Activated gamma-delta T cell treated with anti-CD3 and anti-CD28 coated beads, Interleukin-2, amount 50 U/mL, for 16 hours (primary cell): ENCODE data around the gene SLC27A1.
"Not testable (repeated sequence)": the region's sequence is repeated elsewhere in the genome, so short reads cannot be mapped to it uniquely, and the experiment has no call there.

Source experiments
- DNase-seq: peaks from one replicate; pipeline ENCODE4 v3.0.0-alpha.2; 2020; ENCODE audit warnings: low read depth

Gene SLC27A1

DNA sequence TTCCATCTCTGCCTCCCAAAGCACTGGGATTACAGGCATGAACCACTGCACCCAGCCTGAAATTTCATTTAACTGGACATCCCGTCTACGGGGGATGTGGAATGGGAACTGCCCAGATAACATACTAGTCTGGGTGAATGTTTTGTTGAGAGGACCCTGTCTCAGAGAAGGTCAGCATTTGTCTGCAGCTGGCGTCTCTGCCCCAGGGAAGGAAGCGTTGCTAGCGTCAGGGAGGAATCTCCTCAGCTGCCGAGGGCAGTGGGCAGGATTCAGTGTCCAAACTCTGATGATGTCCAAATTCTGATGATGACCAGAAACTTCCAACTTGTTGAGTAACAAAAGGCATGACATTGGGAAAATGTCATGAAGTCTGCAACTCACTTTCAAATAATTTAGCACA is 12.7 kb upstream of the SLC27A1 start:
- no peak for DNase-seq

DNA sequence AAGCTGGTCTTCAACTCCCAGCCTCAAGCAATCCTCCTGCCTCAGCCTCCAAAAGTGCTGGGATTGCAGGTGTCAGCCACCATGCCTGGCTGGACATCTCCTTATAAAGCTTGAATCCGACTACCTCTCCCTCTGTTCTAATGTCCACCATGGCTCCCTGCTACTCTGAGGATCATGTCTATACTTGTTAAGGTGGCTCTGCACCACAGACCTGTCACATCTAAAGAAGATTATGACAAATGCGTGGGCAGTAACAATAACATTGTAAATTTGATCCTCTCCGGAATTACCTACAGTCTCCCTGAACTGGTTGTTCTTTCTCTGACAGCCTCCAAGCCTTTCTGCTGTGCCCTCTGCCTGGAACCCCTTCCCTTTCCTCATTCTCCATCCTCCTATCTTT is 11.4 kb upstream of the SLC27A1 start:
- no peak for DNase-seq

DNA sequence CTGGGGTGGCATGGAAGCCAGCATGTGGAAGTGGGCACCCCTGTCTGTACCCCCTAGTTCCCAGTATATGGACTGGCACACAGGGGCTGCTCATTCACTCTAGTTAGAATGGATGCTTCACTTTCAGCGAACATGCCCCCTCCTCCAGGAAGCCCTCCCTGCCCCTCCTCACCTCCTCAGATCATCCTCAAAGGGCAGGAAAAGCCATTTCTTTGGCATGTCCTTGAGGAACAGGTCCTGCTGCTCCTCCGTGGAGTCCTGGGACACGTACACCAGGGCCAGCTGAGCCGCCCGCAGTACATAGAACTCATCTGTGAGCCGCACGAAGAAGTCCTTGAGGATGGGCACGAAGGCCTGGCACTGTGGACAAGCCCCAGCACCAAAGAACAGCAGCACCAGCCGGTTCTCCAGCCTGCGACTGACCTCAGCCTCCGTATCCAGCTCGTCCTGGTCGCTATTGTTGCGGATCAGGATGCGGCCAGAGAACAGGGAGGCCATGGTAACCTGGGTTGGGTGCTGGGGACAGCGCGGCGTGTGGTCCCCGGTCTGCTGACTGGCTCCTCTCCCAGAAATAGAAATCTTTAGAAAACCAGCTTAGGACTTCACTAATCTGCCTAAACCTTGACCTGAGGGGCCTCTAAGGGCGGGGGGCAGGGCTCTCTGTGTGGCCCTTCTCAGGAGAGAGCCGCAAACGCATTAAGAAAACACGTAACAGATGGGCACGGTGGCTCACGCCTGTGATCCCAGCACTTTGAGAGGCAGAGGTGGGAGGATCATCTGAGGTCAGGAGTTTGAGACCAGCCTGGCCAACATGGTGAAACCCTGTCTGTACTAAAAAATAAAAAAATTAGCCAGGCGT is 9.7 kb upstream of the SLC27A1 start, which contains the start of gene NXNL1:
Gene NXNL1, minus strand, starts transcription at position 555 of the 859 bp plus-strand sequence. Its CDS starts 57 bp downstream, at position 498.
- DNase-seq: no peak

DNA sequence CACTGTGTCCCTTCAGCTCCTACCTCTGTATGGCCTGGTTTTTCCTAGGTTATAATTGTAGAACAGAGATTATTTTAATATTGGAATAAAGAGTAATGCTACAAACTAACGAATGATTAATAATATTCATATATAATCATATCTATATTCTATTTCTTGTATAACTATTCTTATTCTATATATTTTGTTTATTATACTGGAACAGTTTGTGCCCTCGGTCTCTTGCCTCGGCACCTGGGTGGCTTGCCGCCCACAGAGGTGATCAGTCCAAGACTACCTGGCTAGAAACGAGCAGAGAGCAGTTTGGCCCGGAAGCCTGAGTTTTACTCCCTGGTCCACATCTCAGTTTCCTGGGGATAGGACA is 3.9 kb upstream of the SLC27A1 start:
- DNase-seq: no peak

DNA sequence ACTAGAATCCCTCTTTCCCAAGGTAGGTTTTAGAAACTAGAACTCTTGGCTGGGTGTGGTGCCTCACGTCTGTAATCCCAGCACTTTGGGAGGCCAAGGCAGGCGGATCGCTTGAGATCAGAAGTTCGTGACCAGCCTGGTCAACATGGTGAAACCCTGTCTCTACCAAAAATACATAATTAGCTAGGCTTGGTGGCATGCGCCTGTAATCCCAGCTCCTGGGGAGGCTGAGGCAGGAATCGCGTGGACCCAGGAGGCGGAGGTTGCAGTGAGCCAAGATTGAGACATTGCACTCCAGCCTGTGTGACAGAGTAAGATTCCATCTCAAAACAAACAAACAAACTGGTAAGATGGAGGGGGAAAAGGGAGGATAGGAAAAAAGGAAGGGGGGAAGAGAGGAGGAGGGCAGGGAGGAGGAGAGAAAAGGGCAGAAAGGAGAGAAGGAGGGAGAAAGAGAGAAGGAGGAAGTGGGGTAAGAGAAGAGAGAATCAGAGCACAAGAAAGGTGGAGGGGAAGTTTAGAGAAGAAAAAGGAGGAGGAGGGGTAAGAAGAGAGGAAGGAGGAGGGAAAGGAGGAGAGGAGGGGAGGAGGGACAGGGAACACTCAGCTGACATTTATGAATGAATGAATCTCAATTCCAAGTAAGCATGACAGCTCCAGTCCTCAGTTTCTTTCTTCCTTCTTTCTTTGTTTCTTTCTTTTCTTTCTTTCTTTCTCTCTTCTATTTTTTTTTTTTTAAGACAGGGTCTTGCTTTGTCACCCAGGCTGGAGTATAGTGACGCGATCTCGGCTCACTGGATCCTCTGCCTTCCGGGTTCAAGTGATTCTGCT is 2.6 kb upstream of the SLC27A1 start:
- no peak for DNase-seq

DNA sequence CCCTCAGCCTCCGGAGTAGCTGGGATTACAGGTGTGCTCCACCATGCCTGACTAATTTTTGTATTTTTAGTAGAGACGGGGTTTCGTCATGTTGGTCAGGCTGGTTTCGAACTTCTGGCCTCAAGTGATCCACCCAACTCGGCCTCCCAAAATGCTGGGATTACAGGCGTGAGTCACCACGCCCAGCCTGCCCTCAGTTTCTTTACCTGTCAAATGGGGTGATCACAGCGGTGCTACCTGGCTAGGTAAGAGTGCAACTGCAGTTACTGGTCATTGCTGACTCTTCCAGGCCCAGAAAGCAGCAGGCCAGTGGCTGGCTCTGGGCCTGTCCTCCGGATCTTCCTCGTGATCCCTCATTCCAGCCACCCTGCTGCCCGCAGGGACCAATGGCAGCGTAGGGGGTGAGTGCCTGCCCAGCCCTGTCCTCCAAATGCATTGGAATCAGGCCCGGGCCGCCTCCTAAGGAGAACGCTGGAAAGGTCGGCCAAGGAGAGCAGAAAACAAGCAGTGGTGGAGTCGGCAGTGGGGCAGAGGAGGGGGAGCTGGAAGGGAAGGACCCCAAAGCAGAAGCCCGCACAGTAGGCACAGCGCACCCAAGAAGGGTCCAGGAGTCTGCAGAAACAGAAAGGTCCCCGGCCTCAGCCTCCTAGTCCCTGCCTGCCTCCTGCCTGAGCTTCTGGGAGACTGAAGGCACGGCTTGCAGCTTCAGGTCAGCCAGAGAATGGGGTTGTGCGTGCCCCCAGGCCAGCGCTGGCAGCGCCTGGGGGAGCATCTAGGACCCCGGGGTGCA is 1.8 kb upstream of the SLC27A1 start:
- DNase-seq: no peak

DNA sequence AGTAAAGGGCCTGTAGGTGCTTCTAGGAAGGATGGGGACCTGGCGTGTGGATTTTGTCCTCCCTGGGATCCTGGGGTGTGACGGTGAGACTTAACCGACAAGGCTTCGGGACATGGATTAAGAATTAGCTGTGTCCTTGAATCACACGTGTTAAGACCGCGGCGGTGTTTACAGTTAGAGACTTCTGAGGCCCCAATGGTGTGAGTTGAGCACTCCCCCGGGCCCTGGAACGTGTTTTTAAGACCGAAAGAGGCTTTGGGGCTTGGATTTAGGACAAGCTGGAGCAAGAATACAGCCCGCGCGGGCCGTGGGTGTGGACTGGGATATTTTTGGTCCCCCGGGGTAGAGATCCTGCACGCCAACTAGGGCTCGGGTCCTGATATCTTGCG is 1.2 kb upstream of the SLC27A1 start:
- no peak for DNase-seq

DNA sequence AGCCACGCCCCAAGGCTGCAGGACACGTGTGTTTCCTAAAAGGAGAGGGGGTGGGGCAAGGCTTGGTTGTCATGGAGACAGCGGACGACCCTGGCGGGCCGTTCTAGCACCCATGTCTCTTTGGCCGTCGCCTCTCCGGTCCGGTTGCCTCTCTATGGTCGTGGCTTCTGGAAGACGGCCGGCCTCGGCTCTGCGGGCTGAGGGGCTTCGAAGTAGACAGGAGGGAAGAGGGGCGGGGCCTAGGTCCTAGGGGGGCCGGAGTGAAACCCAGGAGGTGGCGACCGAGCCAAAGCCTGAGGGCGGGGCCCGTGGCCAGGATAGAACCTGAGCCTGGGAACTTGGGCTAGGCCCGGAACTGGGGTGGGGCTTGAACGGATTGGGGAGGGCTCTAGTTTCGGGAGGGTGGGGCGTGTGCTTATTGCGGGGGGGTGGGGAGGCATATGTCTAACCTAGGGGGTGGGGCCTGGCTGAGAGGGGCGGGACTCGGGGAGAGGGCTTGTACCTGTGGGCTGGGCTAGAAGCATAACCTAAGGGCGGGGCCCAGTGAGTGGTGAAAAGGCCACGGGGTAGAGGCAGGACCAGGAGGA is 750 bp upstream of the SLC27A1 start:
- peak; percentile 85 for DNase-seq

DNA sequence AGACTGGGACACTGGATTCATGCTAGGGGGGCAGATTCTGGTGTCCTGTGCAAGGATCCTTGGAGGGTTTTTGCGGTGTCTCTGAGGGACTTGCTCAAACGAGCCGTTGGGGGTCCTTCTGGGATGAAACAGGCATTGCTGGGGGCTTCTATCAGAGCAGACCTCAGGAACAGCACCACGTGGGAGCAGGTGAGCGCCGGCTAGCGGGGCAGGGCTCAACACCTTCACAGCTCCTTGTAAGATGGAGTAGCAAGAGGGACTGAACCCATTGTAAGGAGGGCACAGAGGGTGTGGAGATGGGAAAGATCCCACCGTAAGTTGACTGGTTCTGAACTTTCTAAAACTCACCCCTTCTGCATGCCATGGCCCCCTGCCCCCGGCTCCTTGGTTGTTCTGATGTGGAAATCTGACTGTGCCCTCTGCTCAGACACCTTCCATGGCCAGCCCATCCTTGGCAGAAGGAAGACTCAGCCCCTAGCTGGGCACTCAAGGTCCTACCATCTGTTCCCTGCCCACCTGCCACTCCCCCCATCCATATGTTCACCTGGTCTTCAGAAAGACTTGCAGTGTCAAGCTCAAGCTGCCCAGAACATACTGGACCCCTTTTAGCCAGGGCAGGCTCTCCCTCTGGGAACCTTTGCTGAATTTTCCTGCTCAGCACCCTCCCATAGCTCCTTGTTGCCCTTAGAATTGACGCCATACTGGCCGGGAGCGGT is 1.2 kb downstream of the SLC27A1 start:
- no peak for DNase-seq

DNA sequence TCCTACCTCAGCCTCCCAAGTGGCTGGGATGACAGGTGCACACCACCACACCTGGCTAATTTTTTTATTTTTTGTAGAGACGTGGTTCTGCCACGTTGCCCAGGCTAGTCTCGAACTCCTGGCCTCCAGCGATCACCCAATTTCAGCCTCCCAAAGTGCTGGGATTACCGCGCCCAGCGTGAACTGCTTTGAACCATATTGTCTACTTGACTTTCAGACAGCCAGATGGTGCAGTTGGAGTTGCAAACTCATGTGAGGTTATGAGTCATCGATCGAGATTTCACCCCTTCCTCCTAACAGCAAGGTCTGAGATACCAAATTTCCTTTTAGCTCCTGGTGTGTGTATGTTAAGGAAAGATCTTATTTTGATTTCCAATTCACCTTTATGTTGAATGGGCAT is 2.7 kb downstream of the SLC27A1 start:
- DNase-seq: no peak

DNA sequence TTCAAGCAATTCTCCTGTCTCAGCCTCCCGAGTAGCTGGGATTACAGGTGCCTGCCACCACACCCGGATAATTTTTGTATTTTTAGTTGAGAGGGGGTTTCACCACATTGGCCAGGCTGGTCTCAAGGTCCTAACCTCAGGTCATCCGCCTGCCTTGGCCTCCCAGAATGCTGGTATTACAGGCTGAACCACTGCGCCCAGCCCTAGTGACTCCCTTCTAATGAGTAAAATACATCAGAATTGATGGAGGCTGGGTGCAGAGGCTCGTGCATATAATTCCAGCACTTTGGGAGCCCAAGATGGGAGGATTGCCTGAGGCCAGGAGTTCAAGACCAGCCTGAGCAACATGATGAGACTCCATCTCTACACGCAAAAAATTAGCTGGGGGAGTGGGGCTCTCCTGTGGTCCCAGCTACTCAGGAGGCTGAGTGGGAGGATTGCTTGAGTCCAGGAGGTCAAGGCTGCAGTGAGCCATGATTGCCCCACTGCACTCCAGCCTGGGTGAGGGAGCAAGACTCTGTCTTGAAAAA is 4.8 kb downstream of the SLC27A1 start:
- not testable (repeated sequence) for DNase-seq

DNA sequence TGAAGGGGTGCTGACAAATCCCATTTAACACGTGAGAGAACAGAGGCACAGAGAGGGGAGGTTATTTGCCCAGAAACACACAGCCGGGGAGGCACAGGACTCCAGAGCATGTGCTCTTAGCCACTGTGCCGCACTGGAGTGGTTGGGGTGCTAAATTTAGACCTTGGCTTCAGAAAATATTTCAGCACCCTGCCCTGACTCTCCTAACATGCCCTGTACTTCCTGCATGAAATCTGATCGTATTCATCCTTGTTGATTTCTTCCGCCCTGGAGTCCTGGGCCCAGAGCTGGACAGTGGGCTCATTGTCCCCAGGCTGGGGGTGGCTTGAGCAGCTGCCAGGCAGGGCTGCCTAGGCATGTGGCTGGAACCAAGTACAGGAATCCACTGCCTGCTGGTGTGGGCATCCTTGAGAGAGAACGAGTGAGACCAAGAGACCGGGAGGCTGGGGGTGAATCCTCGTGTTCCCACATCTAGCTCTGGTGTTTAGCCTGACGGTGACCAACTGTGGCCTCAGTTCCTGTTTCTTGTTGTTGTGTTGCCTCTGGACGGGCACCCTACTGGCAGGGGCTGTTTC is 5.3 kb downstream of the SLC27A1 start:
- no peak for DNase-seq

DNA sequence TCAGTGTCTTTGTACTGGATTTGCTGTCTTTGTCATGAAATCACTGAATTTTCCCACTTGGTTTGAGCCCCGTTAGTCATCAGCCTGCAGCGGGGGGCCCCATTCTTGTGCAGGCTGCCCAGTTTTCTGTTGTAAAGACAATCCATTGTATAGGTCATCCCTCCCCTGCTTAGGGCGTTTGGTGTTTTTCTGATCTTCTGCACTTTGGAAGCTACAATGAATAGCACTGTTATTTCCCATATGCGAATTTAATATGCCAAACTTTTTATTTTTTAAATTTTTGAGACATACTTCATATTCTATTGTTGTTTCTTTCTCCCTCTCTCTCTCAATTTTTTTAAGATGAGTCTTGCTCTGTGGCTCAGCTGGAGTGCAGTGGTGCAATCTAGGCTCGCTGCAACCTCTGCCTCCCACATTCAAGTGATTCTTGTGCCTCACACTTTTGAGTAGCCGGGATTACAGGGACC is 9.0 kb downstream of the SLC27A1 start:
- DNase-seq: no peak

DNA sequence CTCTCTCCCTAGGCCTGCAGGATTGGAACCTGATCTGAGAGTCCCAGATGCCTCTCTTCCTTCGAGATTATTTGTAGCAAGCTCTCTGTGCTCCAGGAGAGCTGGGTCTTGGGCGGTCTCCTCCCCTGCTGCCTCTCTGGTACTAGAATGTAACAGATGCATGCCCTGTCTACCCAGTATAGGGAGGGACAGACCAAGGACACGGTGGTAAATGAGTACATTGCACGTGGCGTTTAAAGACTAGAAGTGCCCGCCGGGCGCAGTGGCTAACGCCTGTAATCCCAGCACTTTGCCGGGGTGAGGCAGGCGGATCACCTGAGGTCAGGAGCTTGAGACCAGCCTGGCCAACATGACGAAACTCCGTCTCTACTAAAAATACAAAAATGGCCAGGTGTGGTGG is 11.7 kb downstream of the SLC27A1 start:
- DNase-seq: no peak

DNA sequence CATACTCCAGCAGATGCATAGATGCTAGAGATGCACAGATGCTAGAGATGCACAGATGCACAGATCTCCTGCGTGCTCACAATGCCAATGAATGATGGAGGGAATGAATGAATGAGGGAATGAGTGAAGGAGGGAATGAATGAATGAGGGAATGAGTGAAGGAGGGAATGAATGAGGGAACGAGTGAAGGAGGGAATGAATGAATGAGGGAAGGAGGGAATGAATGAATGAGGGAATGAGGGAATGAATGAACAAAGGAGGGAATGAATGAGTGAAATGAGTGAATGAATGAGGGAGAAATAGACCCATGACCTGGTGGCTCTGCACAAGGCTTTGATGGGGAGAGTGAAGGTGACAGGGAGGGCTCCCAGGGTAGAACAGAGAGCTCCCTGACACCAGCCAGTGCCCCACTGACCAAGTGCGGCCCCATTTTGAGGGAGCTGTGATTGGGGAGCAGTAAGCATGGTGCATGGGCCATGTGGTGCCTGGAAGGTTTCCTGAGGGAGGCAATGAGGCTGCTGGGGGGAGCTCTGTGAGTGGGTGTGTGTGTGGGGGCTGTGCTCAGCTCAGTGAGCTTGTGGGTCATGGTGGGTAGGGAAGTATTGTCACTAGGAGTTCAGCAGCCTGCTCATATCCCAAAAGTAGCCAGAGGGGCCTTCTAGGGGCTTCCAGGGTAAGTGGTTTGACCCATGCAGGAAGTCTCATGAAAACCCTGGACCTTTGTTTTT is 12.7 kb downstream of the SLC27A1 start:
- no peak for DNase-seq

DNA sequence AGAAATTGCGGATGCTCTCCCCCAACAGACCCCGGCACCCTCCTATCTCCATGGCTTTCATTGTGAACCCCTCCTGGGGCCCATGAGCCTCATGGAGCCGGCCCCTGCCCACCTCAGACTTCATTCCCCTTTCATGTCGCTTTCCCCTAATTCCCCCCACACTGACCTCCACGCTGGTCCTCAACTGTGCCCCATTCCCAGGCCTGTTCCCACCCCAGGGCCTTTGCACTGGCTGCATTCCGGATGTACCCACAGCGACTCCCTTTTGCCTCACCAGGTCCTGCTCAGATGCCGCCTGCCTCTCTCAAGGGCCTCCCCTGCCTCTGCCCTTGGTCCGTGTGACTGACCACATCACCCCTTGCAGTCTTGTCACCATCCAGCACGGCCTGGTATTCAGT is 13.3 kb downstream of the SLC27A1 start:
- no peak for DNase-seq

DNA sequence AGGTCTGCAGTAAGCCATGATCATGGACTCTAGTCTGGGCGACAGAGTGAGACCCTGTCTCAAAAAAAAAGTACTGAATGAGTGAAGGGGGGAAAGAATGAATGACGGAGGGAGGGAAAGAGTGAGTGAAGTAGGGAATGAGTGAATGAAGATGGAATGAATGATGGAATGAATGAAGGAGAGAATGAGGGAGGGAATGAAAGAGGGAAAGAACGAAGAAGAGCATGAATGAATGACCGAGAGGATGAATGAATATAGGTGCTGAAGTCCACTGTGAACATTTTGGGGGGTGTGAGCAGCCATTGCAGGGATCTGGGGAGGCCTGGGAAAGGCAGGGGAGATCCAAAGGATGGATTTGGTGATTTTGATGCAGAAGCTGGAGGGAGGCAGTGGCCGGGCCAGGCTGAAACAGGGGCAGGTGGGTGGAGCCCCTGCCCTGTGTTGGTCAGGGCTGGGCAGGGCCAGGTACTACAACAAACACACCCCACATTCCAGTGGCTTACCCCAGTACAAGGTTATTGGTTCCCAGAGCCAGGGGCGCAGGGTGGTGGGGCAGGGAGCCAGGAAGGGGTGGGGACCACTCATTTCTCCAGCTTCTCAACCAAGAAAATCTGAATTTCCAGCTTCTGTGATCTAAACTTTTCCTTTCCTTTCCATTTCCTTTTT is 14.3 kb downstream of the SLC27A1 start:
- DNase-seq: no peak

DNA sequence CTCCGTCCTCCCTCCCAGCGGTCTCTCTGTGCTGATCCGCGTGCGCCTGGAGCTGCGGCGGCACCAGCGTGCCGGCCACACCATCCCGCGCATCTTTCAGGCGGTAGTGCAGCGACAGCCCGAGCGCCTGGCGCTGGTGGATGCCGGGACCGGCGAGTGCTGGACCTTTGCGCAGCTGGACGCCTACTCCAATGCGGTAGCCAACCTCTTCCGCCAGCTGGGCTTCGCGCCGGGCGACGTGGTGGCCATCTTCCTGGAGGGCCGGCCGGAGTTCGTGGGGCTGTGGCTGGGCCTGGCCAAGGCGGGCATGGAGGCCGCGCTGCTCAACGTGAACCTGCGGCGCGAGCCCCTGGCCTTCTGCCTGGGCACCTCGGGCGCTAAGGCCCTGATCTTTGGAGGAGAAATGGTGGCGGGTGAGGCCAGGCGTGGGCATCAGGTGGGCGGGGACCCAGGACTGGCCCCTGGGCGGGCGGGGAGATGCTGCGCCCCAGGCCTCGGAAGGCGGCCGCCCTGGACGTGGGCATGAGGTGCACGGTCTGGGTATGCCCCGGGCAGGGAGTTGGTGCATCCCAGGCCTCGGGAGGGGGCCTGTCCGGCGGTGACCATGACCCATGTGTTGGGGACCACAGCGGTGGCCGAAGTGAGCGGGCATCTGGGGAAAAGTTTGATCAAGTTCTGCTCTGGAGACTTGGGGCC is 16.4 kb downstream of the SLC27A1 start:
- no peak for DNase-seq
